ENCODE measurements around the gene ADAMTSL3.
A peak's percentile ranks its signal among the peaks of the same experiment; 100 is the strongest.
"Not testable (repeated sequence)": the region's sequence is repeated elsewhere in the genome, so short reads cannot be mapped to it uniquely, and the experiment has no call there.

Gene ADAMTSL3

GRCh38 chr15:84051146-84051545, 397.2 kb downstream of the ADAMTSL3 start:
- DNase-seq: not testable (repeated sequence)

- DNase-seq: not testable (repeated sequence)
These were observed 400.6 kb downstream of the ADAMTSL3 start for GRCh38 chr15:84054544-84054943.

- no peak for DNase-seq
These were observed 403.9 kb downstream of the ADAMTSL3 start for GRCh38 chr15:84057714-84058331.

- not testable (repeated sequence) for DNase-seq
These were observed 409.8 kb downstream of the ADAMTSL3 start for GRCh38 chr15:84063674-84064073.

GRCh38 chr15:84068674-84069073, 414.8 kb downstream of the ADAMTSL3 start:
- not testable (repeated sequence) for DNase-seq

GRCh38 chr15:84078038-84078437, 424.1 kb downstream of the ADAMTSL3 start:
- DNase-seq: not testable (repeated sequence)

- DNase-seq: not testable (repeated sequence)
These were observed 425.5 kb downstream of the ADAMTSL3 start for GRCh38 chr15:84079325-84079884.

GRCh38 chr15:84079885-84080777, 426.2 kb downstream of the ADAMTSL3 start:
- DNase-seq: peak; percentile 3

- DNase-seq: not testable (repeated sequence)
These were observed 426.8 kb downstream of the ADAMTSL3 start for GRCh38 chr15:84080778-84081084.

GRCh38 chr15:84081391-84082168, 427.7 kb downstream of the ADAMTSL3 start:
- no peak for DNase-seq

- DNase-seq: no peak
These were observed 428.8 kb downstream of the ADAMTSL3 start for GRCh38 chr15:84082739-84083138.

- DNase-seq: not testable (repeated sequence)
These were observed 432.1 kb downstream of the ADAMTSL3 start for GRCh38 chr15:84086071-84086470.

All from CD4-positive, alpha-beta T cell treated with Interleukin-4 for 4 hours (primary cell).